Smooth muscle cell (in vitro differentiated cells): ENCODE measurements around the gene TPI1. TPM values are rescaled to one million over a fixed set of nuclear protein-coding genes. Genes with fewer than 3 reads are reported as not detected.

Source experiments
- DNase-seq: peaks from one replicate; lab custom pipeline; 2025; ENCODE audit not compliant: unreplicated experiment; lab: John Stamatoyannopoulos, UW
- H2AFZ ChIP-seq: fragments of 200-600 bp; sonication (generic); 2 replicates; pipeline ENCODE4 v1.6.0; 2016; ENCODE audit warnings: antibody characterized with exemption, low read depth, mild to moderate bottlenecking
- H3F3A ChIP-seq: fragments of 200-600 bp; sonication (generic); 2 replicates; pipeline ENCODE4 v1.6.0; 2017; ENCODE audit warnings: antibody characterized with exemption, low read depth
- H3K27ac ChIP-seq: fragments of 200-600 bp; sonication (generic); 2 replicates; pipeline ENCODE4 v1.5.1; 2016; ENCODE audit warnings: low read depth, mild to moderate bottlenecking
- H3K27me3 ChIP-seq: fragments of 200-600 bp; sonication (generic); 2 replicates; pipeline ENCODE4 v1.6.1; 2016; ENCODE audit warnings: low read depth, mild to moderate bottlenecking
- H3K36me3 ChIP-seq: fragments of 200-600 bp; sonication (generic); 2 replicates; pipeline ENCODE4 v1.5.1; 2016; ENCODE audit warnings: low read depth
- H3K4me1 ChIP-seq: fragments of 200-600 bp; sonication (generic); 2 replicates; pipeline ENCODE4 v1.5.1; 2016; ENCODE audit warnings: low read depth
- H3K4me2 ChIP-seq: fragments of 200-600 bp; sonication (generic); 2 replicates; pipeline ENCODE4 v1.6.0; 2016; ENCODE audit warnings: mild to moderate bottlenecking
- H3K4me3 ChIP-seq: fragments of 200-600 bp; sonication (generic); 2 replicates; pipeline ENCODE4 v1.5.1; 2016; ENCODE audit warnings: mild to moderate bottlenecking
- H3K79me2 ChIP-seq: fragments of 200-600 bp; sonication (generic); 2 replicates; pipeline ENCODE4 v1.6.0; 2016; ENCODE audit warnings: low read depth, mild to moderate bottlenecking
- H3K9ac ChIP-seq: fragments of 200-600 bp; sonication (generic); 2 replicates; pipeline ENCODE4 v1.6.0; 2016; ENCODE audit warnings: low read depth
- H3K9me3 ChIP-seq: fragments of 200-600 bp; sonication (generic); replicated peaks from 2 replicates; pipeline ENCODE4 v1.5.1; 2016; ENCODE audit warnings: low read depth
- H4K20me1 ChIP-seq: fragments of 200-600 bp; sonication (generic); 2 replicates; pipeline ENCODE4 v1.6.0; 2016; ENCODE audit warnings: low read depth
- WGBS: methylation state at CpG from one replicate; pipeline ENCODE4 v1.1.7; 2016; ENCODE audit warnings: low lambda C conversion rate; 5-methylcytosine and 5-hydroxymethylcytosine counted together
- polyA plus RNA-seq: library from polyadenylated mRNA; unstranded; fragments of >200 nt; fragmentation: Nextera tagmentation; extraction: Ambion mirVana; gene quantifications from 2 replicates; pipeline ENCODE4 v1.2.1, GENCODE V29; 2016
- total RNA-seq: library from RNA; depleted of rRNA; stranded (reverse); fragments of >200 nt; gene quantifications from 2 replicates; pipeline ENCODE4 v1.2.3, GENCODE V29; 2014
- TF ChIP-seq, protein P1 (sequence below): fragments of 200-600 bp; sonication (generic); IDR thresholded peaks from 2 replicates; pipeline ENCODE4 v1.5.1; 2017; ENCODE audit warnings: borderline replicate concordance, mild to moderate bottlenecking, antibody characterized with exemption; ENCODE audit not compliant: insufficient read depth, poor library complexity, severe bottlenecking

TPI1 gene
- total and polyA plus RNA-seq, 2 experiments from 2014 or later, result 1,199 to 2,097 TPM

DNA sequence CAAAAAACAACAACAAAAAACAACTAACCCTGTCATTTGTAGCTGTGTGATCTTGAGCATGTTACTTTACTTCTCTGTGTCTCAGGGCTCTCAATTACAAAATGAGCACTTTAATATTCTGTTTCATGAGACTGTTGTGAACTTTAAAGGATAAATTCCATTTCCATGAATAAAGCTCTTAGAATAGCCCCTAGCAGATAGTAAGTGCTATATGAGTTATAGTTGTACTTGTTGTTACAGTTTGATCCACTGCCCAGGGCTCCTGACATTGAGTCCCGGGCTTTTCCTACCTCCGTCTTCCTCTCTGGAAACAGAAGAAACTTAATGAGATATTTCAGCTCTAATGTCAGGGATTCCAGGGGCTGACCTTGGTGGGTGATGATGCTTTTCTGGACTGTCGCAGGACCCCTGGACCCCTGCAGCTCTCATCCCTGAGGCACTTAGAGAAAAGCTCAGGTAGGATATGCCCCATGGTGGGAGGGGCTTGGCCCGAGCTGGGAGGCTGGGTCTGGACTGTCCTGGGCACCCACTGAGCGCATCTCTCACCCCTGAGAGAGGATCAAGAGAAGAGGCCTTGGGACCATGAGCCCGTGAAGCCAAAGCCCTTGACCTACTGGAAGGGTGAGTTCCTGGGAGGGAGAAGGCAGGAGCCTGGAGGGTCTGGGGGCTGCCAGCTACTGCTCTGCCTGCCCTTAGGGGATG lies 34.0 kb upstream of the TPI1 start:
- DNase-seq, result no peak
- TF ChIP-seq, protein P1, sequence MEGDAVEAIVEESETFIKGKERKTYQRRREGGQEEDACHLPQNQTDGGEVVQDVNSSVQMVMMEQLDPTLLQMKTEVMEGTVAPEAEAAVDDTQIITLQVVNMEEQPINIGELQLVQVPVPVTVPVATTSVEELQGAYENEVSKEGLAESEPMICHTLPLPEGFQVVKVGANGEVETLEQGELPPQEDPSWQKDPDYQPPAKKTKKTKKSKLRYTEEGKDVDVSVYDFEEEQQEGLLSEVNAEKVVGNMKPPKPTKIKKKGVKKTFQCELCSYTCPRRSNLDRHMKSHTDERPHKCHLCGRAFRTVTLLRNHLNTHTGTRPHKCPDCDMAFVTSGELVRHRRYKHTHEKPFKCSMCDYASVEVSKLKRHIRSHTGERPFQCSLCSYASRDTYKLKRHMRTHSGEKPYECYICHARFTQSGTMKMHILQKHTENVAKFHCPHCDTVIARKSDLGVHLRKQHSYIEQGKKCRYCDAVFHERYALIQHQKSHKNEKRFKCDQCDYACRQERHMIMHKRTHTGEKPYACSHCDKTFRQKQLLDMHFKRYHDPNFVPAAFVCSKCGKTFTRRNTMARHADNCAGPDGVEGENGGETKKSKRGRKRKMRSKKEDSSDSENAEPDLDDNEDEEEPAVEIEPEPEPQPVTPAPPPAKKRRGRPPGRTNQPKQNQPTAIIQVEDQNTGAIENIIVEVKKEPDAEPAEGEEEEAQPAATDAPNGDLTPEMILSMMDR, result no peak
- no peaks in the 10 kb centered on the region for H3K9me3 ChIP-seq
- H3K36me3 ChIP-seq, result no peaks in the 10 kb centered on the region
- H3K27me3 ChIP-seq, result no peaks in the 10 kb centered on the region
- H3F3A ChIP-seq, result no peaks in the 10 kb centered on the region
- H3K27ac ChIP-seq, result no peak overlapping the region
- WGBS, result 96% methylated on average over 6 of the region's 6 CpGs
- H3K4me2 ChIP-seq, result no peak overlapping the region
- H4K20me1 ChIP-seq, result peaks cover 8% of the 10 kb centered on the region
- H2AFZ ChIP-seq, result no peak overlapping the region
- H3K4me3 ChIP-seq, result no peak overlapping the region
- peaks cover 5% of the 10 kb centered on the region for H3K79me2 ChIP-seq
- no peak overlapping the region for H3K9ac ChIP-seq
- H3K4me1 ChIP-seq, result peaks cover 5% of the 10 kb centered on the region

DNA sequence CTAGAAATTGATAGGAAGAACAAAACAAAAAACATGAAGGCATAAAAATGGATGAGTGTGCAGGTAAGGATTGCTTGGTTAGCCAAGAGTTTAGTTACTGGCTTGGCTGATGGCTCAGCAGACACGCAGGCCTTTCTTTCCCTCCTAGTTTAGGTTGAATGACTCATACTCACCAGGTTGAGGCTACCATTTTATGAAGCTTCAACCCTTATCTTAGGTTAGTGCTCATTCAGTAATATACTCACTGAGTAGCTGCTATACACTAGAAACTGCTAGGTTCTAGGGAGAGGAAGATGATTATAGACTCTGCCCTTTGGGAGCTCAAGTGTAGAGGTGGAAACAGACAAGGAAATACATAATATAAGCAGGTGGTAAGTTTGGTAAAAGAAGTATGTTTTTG lies 33.1 kb upstream of the TPI1 start:
- no peak overlapping the region for H3K4me2 ChIP-seq
- H3K79me2 ChIP-seq, result no peaks in the 10 kb centered on the region
- peaks cover 5% of the 10 kb centered on the region for H3K4me1 ChIP-seq
- no peaks in the 10 kb centered on the region for H3F3A ChIP-seq
- TF ChIP-seq, protein P1, result no peak
- no peak overlapping the region for H3K4me3 ChIP-seq
- WGBS, result 68% methylated on average over 1 of the region's 1 CpG
- no peak overlapping the region for H3K27ac ChIP-seq
- H3K36me3 ChIP-seq, result no peaks in the 10 kb centered on the region
- H3K9ac ChIP-seq, result no peak overlapping the region
- no peak overlapping the region for H2AFZ ChIP-seq
- no peak for DNase-seq
- H3K9me3 ChIP-seq, result no peaks in the 10 kb centered on the region
- peaks cover 9% of the 10 kb centered on the region for H4K20me1 ChIP-seq
- no peaks in the 10 kb centered on the region for H3K27me3 ChIP-seq

- Histone ChIP-seq H3K4me3 (no peak overlapping the region), H3K27me3 (no peaks in the 10 kb centered on the region), H3K9ac (no peak overlapping the region), H4K20me1 (peaks cover 14% of the 10 kb centered on the region), H2AFZ (no peak overlapping the region), H3K79me2 (no peaks in the 10 kb centered on the region), H3K4me2 (no peak overlapping the region), H3K27ac (no peak overlapping the region), H3K36me3 (no peaks in the 10 kb centered on the region), H3F3A (no peaks in the 10 kb centered on the region), H3K4me1 (peaks cover 8% of the 10 kb centered on the region), H3K9me3 (no peaks in the 10 kb centered on the region)
- WGBS, result 91% methylated on average over 5 of the region's 5 CpGs
- TF ChIP-seq, protein P1, result no peak
- no peak for DNase-seq
These were observed 32.5 kb upstream of the TPI1 start for GRCh38 chr12:6834873-6835272.

GRCh38 chr12:6836851-6837250 lies 30.5 kb upstream of the TPI1 start:
- H3K9me3 ChIP-seq, result no peaks in the 10 kb centered on the region
- no peaks in the 10 kb centered on the region for H3F3A ChIP-seq
- no peak overlapping the region for H3K4me3 ChIP-seq
- H3K79me2 ChIP-seq, result no peaks in the 10 kb centered on the region
- no peak overlapping the region for H3K4me2 ChIP-seq
- H4K20me1 ChIP-seq, result peaks cover 10% of the 10 kb centered on the region
- no peaks in the 10 kb centered on the region for H3K36me3 ChIP-seq
- H3K9ac ChIP-seq, result no peak overlapping the region
- 93% methylated on average over 16 of the region's 16 CpGs for WGBS
- TF ChIP-seq, protein P1, result no peak
- DNase-seq, result no peak
- peaks cover 11% of the 10 kb centered on the region for H3K4me1 ChIP-seq
- no peak overlapping the region for H2AFZ ChIP-seq
- H3K27me3 ChIP-seq, result no peaks in the 10 kb centered on the region
- H3K27ac ChIP-seq, result no peak overlapping the region
